Naive B cell (primary cell): ENCODE data around the gene COL5A1. TPM values are rescaled to one million over a fixed set of nuclear protein-coding genes. Genes with fewer than 3 reads are reported as not detected.

Experiments
- ATAC-seq, 2 donors: fragments of 150-1000 bp; cut with Tn5 transposase; 2 replicates each; pipeline ENCODE4 v1.10.0; 2021; ENCODE audit warnings: low read depth in 2 of 2, mild to moderate bottlenecking in 2 of 2, moderate library complexity in 2 of 2
- DNase-seq: peaks from one replicate; pipeline ENCODE4 v3.0.0; 2022
- H3K27ac Mint-ChIP-seq, 6 donors: one replicate each; pipeline ENCODE4 v1.8.0; 2020 to 2022; ENCODE audit warnings: mild to moderate bottlenecking in 6 of 6, mixed read lengths in 6 of 6, moderate library complexity in 5 of 6, inconsistent platforms in 2 of 6
- H3K27me3 Mint-ChIP-seq, 3 donors: one replicate each; pipeline ENCODE4 v1.8.0; 2021 to 2022; ENCODE audit warnings: mixed read lengths in 3 of 3, mild to moderate bottlenecking in 1 of 3
- H3K36me3 Mint-ChIP-seq, 2 donors: one replicate each; pipeline ENCODE4 v1.8.0; 2020 to 2022; ENCODE audit warnings: mixed read lengths in 2 of 2, inconsistent platforms in 1 of 2, mild to moderate bottlenecking in 1 of 2
- H3K4me1 Mint-ChIP-seq, 3 donors: one replicate each; pipeline ENCODE4 v1.8.0; 2020 to 2022; ENCODE audit warnings: mixed read lengths in 3 of 3, inconsistent platforms in 1 of 3, mild to moderate bottlenecking in 1 of 3, moderate library complexity in 1 of 3
- H3K4me3 Mint-ChIP-seq, 8 donors: one replicate each; pipeline ENCODE4 v1.8.0; 2020 to 2022; ENCODE audit warnings: mild to moderate bottlenecking in 8 of 8, mixed read lengths in 8 of 8, moderate library complexity in 8 of 8, inconsistent platforms in 2 of 8
- H3K9me3 Mint-ChIP-seq, 7 donors: one replicate each; pipeline ENCODE4 v1.8.0; 2020 to 2022; ENCODE audit warnings: mixed read lengths in 7 of 7, mild to moderate bottlenecking in 5 of 7, inconsistent platforms in 2 of 7, moderate library complexity in 1 of 7
- polyA plus RNA-seq, 6 donors: library from polyadenylated mRNA; unstranded; fragments of 300-500 nt; fragmentation: Illumina TruSeq; gene quantifications; one replicate each; pipeline ENCODE4 v1.2.3, GENCODE V29; 2021; ENCODE audit warnings: low read depth in 6 of 6

COL5A1 gene
- polyA plus RNA-seq, 6 donors from 2014 or later, result not detected

DNA sequence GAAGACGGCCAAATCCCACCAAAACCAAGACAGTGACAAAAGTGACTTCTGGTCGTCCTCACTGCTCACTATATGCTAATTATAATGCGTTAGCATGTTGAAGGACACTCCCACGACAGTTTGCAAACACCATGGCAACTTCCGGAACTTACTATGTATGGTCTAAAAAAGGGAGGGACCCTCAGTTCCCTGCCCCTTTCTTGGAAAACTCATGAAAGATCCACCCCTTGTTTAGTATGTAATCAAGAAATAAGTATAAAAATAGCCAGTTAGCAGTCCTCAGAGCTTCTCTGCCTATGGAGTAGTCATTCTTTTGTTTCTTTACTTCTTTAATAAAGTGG, 248.5 kb downstream of the COL5A1 start:
- Mint-ChIP-seq H3K4me3 (peak overlapping the region in 1 of 8 donors; percentile 63), H3K27ac (peak overlapping the region in 1 of 6 donors; percentile 25), H3K9me3 (peaks cover 0 to 6% (median 4%) of the 10 kb centered on the region in 7 donors), H3K27me3 (peaks cover 26 to 49% (median 45%) of the 10 kb centered on the region in 3 donors), H3K36me3 (peaks cover 0 to 2% of the 10 kb centered on the region in 2 donors), H3K4me1 (peaks cover 8 to 19% (median 8%) of the 10 kb centered on the region in 3 donors)
- DNase-seq (no peak), ATAC-seq (no peak)

DNA sequence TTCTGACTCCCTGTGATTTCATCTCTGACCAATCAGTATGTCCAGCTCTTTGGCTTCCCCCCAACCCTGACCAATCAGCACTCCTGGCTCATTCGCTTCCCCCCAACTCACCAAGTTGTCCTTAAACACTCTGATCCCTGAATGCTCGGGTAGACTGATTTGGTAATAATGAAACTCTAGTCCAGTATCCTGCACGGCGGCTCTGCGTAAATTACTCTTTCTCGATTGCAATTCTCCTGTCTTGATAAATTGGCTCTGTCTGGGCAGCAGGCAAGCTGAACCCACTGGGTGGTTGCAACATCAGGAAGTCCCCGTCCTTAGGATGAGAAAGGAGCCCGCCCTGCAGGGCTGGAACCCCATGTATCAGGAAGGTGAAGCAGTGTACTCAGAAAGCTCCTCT, 249.4 kb downstream of the COL5A1 start:
- Mint-ChIP-seq H3K27ac (peak overlapping the region in 1 of 6 donors; percentile 52), H3K36me3 (peaks cover 0 to 6% of the 10 kb centered on the region in 2 donors), H3K9me3 (peaks cover 0 to 10% (median 4%) of the 10 kb centered on the region in 7 donors), H3K4me1 (peaks cover 8 to 19% (median 8%) of the 10 kb centered on the region in 3 donors), H3K4me3 (no peak overlapping the region), H3K27me3 (peaks cover 30 to 47% (median 42%) of the 10 kb centered on the region in 3 donors)
- no peak for DNase-seq
- no peak for ATAC-seq

DNA sequence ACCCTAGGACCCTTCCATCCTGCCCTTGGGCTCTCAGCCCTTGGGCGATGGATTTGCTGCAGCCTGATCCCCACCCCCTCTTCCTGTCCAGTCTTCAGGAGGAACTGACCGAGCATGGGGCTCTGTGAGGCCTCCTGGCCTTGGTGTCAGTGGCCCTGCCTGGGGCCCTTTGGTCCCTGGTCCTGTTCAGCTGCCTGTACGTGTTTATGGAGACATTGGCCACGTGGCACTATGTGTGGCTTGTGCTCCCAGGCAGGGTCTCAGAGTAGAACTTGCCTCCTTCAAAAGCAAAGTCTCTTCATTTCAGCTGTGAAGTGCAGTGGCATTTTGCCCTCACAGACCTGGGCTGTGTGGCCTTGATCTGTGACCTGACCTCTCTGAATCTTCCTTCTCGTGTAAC, 250.1 kb downstream of the COL5A1 start:
- peaks cover 8 to 19% (median 8%) of the 10 kb centered on the region in 3 donors for H3K4me1 Mint-ChIP-seq
- no peak overlapping the region for H3K4me3 Mint-ChIP-seq
- DNase-seq, result no peak
- H3K9me3 Mint-ChIP-seq, result peaks cover 0 to 10% (median 5%) of the 10 kb centered on the region in 7 donors
- no peak for ATAC-seq
- no peak overlapping the region for H3K27ac Mint-ChIP-seq
- H3K27me3 Mint-ChIP-seq, result peaks cover 26 to 41% (median 35%) of the 10 kb centered on the region in 3 donors
- H3K36me3 Mint-ChIP-seq, result peaks cover 0 to 6% of the 10 kb centered on the region in 2 donors

DNA sequence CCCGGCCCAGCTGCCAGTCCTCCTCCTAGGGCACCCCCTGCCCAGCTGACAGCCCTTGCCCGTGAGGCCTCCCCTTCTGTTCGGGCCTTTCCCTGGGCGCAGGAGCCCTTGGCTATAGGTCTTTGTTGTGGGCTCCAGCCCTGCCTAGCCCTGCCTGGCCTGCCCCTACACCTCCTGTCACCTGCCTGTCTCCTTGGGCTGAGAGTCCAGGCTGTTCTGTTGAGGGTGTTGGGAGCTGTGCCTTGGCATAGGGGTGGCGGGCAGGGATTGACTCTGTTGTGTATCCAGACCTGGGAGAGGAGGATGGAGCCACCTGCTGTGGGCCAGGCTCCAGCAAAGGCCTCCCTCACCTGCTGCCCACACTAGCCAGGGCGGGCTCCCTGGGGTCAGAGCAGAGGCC, 250.6 kb downstream of the COL5A1 start:
- H3K27me3 Mint-ChIP-seq, result peaks cover 25 to 36% (median 33%) of the 10 kb centered on the region in 3 donors
- H3K27ac Mint-ChIP-seq, result peak overlapping the region in 1 of 6 donors; percentile 42
- H3K4me3 Mint-ChIP-seq, result no peak overlapping the region
- H3K9me3 Mint-ChIP-seq, result peaks cover 0 to 10% (median 6%) of the 10 kb centered on the region in 7 donors
- H3K4me1 Mint-ChIP-seq, result peaks cover 5 to 19% (median 8%) of the 10 kb centered on the region in 3 donors
- H3K36me3 Mint-ChIP-seq, result peaks cover 0 to 6% of the 10 kb centered on the region in 2 donors
- DNase-seq (no peak), ATAC-seq (no peak)

DNA sequence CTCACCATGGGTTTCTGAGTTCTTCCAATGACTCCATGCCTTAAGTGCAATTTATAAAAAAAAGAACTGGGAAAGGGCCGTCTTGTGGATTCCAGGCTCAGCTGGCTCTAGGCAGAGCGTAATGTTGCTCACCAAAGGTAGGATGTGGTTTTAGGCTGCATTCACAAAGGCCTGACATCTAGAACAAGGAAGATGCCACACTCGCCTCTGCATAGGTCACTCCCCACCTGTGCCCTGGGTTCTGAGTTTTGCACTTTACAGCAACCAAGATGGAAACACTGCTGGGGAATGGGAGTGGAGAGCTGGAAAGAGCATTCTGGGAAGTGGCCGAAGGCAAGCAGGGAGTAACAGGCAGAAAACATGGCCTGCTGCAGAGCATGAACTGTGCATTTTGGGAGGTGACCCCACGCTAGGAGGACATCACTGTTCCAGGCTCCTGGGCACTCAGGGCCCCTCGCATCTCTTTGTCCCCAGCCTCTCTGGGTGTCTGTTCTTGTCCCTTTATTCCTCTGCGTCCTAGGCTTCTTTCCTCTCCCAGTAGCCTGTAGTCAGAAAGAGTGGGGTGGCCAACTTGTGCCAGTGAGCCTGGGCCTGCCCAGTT, 251.3 kb downstream of the COL5A1 start:
- Mint-ChIP-seq H3K4me3 (no peak overlapping the region), H3K27me3 (peaks cover 22 to 29% (median 29%) of the 10 kb centered on the region in 3 donors), H3K9me3 (peaks cover 0 to 17% (median 6%) of the 10 kb centered on the region in 7 donors), H3K4me1 (peaks cover 4 to 15% (median 4%) of the 10 kb centered on the region in 3 donors), H3K27ac (peak overlapping the region in 1 of 6 donors; percentile 82), H3K36me3 (peaks cover 0 to 6% of the 10 kb centered on the region in 2 donors)
- DNase-seq, result no peak
- ATAC-seq, result no peak

Other genes starting within 250 kb of the COL5A1 start
- gene FCN2, start 239.0 kb downstream of the COL5A1 start, polyA plus RNA-seq, result not detected